Glutamatergic neuron (in vitro differentiated cells): ENCODE measurements around the gene INSYN1. TPM values are rescaled to one million over a fixed set of nuclear protein-coding genes. Genes with fewer than 3 reads are reported as not detected.
"Not testable (repeated sequence)": the region's sequence is repeated elsewhere in the genome, so short reads cannot be mapped to it uniquely, and the experiment has no call there.

Source experiments
- DNase-seq: peaks from one replicate; pipeline ENCODE4 v3.0.0; 2022
- H3K27ac Mint-ChIP-seq: one replicate; pipeline ENCODE4 v1.8.0; 2020; ENCODE audit warnings: mild to moderate bottlenecking, mixed read lengths, inconsistent platforms; ENCODE audit not compliant: unreplicated experiment
- H3K27me3 Mint-ChIP-seq: one replicate; pipeline ENCODE4 v1.8.0; 2020; ENCODE audit warnings: mild to moderate bottlenecking, moderate library complexity, mixed read lengths, inconsistent platforms; ENCODE audit not compliant: unreplicated experiment
- H3K36me3 Mint-ChIP-seq: one replicate; pipeline ENCODE4 v1.8.0; 2020; ENCODE audit warnings: mild to moderate bottlenecking, mixed read lengths, inconsistent platforms; ENCODE audit not compliant: unreplicated experiment
- H3K4me1 Mint-ChIP-seq: one replicate; pipeline ENCODE4 v1.8.0; 2020; ENCODE audit warnings: mild to moderate bottlenecking, low read depth, mixed read lengths, inconsistent platforms; ENCODE audit not compliant: unreplicated experiment
- H3K4me3 Mint-ChIP-seq: one replicate; pipeline ENCODE4 v1.8.0; 2020; ENCODE audit warnings: mild to moderate bottlenecking, mixed read lengths, inconsistent platforms; ENCODE audit not compliant: unreplicated experiment
- H3K9me3 Mint-ChIP-seq: one replicate; pipeline ENCODE4 v1.8.0; 2020; ENCODE audit warnings: mild to moderate bottlenecking, moderate library complexity, mixed read lengths, inconsistent platforms; ENCODE audit not compliant: unreplicated experiment
- total RNA-seq: library from RNA; stranded (reverse); fragmentation: NEBNext Ultra II Directional; extraction: Animal tissue kit (Norgen Biotek cat#: 25700); gene quantifications from one replicate; pipeline ENCODE4 v1.2.1, GENCODE V29; 2021; ENCODE audit not compliant: unreplicated experiment
- TF ChIP-seq, protein P1 (sequence below): fragments of 200-600 bp; sonication (generic); IDR thresholded peaks from one replicate; pipeline ENCODE4 v1.5.0; 2021; ENCODE audit not compliant: partially characterized antibody, unreplicated experiment

INSYN1 gene
- total RNA-seq, 1 donor from 2014 or later: 86.6 TPM

DNA sequence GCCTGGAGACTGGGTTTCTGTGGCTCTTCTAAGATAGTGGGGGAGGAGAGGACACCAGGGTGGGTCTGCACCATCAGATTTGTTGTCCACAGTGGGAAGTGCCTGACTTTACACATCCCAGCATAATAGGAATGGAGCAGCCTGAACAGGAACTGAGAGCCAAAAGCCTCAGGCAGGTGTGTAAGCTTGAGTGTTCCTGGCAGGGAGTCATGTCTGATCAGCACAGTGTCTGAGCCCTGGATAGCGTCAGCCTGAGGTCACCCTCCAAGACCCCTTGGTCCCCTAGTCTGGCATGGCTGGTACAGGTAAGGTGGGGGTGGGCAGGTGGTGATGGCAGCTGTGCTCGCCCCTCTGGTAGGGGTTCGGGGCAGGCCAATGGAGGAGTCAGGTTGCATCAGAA is 20.2 kb downstream of the INSYN1 start:
- no peak overlapping the region for H3K27ac Mint-ChIP-seq
- no peaks in the 10 kb centered on the region for H3K9me3 Mint-ChIP-seq
- H3K4me1 Mint-ChIP-seq: peaks cover 5% of the 10 kb centered on the region
- no peak for DNase-seq
- peaks cover 2% of the 10 kb centered on the region for H3K27me3 Mint-ChIP-seq
- TF ChIP-seq, protein P1, sequence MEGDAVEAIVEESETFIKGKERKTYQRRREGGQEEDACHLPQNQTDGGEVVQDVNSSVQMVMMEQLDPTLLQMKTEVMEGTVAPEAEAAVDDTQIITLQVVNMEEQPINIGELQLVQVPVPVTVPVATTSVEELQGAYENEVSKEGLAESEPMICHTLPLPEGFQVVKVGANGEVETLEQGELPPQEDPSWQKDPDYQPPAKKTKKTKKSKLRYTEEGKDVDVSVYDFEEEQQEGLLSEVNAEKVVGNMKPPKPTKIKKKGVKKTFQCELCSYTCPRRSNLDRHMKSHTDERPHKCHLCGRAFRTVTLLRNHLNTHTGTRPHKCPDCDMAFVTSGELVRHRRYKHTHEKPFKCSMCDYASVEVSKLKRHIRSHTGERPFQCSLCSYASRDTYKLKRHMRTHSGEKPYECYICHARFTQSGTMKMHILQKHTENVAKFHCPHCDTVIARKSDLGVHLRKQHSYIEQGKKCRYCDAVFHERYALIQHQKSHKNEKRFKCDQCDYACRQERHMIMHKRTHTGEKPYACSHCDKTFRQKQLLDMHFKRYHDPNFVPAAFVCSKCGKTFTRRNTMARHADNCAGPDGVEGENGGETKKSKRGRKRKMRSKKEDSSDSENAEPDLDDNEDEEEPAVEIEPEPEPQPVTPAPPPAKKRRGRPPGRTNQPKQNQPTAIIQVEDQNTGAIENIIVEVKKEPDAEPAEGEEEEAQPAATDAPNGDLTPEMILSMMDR: no peak
- peaks cover 4% of the 10 kb centered on the region for H3K36me3 Mint-ChIP-seq
- no peak overlapping the region for H3K4me3 Mint-ChIP-seq

DNA sequence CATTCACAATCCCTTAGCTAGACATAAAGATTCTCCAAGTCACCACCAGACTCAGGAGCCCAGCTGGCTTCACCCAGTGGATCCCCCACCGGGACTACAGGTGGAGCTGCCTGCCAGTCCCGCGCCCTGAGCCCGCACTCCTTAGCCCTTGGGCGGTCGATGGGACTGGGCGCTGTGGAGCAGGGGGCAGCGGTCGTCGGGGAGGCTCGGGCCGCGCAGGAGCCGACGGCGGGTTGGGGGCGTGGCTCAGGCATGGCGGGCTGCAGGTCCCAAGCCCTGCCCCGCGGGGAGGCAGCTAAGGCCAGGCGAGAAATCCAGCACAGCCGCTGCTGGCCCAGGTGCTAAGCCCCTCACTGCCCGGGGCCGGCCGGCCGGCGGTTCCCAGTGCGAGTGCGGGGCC is 21.1 kb downstream of the INSYN1 start:
- not testable (repeated sequence) for H3K9me3 Mint-ChIP-seq, H3K4me1 Mint-ChIP-seq, H3K4me3 Mint-ChIP-seq, H3K27ac Mint-ChIP-seq, H3K36me3 Mint-ChIP-seq, H3K27me3 Mint-ChIP-seq, DNase-seq

- TF ChIP-seq, protein P1: no peak
- Mint-ChIP-seq H3K9me3 (peaks cover 4% of the 10 kb centered on the region), H3K27ac (no peak overlapping the region), H3K27me3 (peaks cover 6% of the 10 kb centered on the region), H3K4me1 (peaks cover 16% of the 10 kb centered on the region), H3K4me3 (no peak overlapping the region), H3K36me3 (peaks cover 4% of the 10 kb centered on the region)
- no peak for DNase-seq
Observed at GRCh38 chr15:73727330-73727976, 25.7 kb downstream of the INSYN1 start.

- TF ChIP-seq, protein P1: no peak
- Mint-ChIP-seq H3K9me3 (peaks cover 8% of the 10 kb centered on the region), H3K4me3 (no peak overlapping the region), H3K27me3 (peaks cover 6% of the 10 kb centered on the region), H3K36me3 (no peaks in the 10 kb centered on the region), H3K4me1 (peaks cover 22% of the 10 kb centered on the region), H3K27ac (peak overlapping the region; percentile 4)
- DNase-seq: no peak
Observed at GRCh38 chr15:73724212-73724611, 28.9 kb downstream of the INSYN1 start.

DNA sequence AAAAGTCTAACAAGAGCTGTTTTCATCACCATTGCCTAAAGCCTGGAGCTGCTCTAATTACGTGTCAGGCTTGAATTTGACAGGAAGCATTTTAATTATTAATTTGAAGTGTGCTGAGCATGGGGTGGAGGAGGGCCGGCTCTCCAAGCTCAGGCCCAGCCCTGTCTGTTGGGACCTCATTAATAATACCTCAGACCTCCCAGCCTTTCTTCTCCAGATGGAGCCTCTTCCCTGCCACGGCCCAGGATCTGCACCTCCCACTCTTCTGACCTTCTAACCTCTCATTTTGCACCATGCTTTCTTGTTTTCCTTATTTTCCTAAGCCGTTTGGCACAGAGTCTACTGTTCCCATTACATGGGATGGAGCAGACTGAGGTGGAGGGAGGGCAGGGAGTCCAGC is 30.0 kb downstream of the INSYN1 start:
- peak; percentile 41 for DNase-seq
- Mint-ChIP-seq H3K36me3 (no peaks in the 10 kb centered on the region), H3K27ac (peak overlapping the region; percentile 70), H3K27me3 (peaks cover 6% of the 10 kb centered on the region), H3K4me3 (no peak overlapping the region), H3K4me1 (peaks cover 28% of the 10 kb centered on the region), H3K9me3 (peaks cover 8% of the 10 kb centered on the region)
- TF ChIP-seq, protein P1: no peak
